SU-DHL-6 (cell line): ENCODE measurements around the gene RNF157.

ENCODE experiments used
- H2AFZ ChIP-seq: fragments of 200-600 bp; sonication (generic); 2 replicates; pipeline ENCODE4 v1.6.1; 2014; ENCODE audit warnings: low read depth, mild to moderate bottlenecking, moderate library complexity, mixed read lengths, antibody characterized with exemption, low read length; ENCODE audit not compliant: severe bottlenecking
- H3F3A ChIP-seq: fragments of 200-600 bp; shearing (Covaris generic); 2 replicates; pipeline ENCODE4 v1.6.0; 2016; ENCODE audit warnings: antibody characterized with exemption, mild to moderate bottlenecking; ENCODE audit not compliant: insufficient read depth
- H3K27ac ChIP-seq: fragments of 200-600 bp; sonication (generic); 2 replicates; pipeline ENCODE4 v1.5.1; 2016; ENCODE audit warnings: low read depth, mild to moderate bottlenecking, low read length, moderate library complexity, mixed read lengths
- H3K27me3 ChIP-seq: fragments of 200-600 bp; sonication (generic), shearing (Covaris generic); 2 replicates; pipeline ENCODE4 v1.6.0; 2014; ENCODE audit warnings: mild to moderate bottlenecking, low read length
- H3K36me3 ChIP-seq: fragments of 200-600 bp; sonication (generic); 2 replicates; pipeline ENCODE4 v1.6.1; 2014; ENCODE audit warnings: mild to moderate bottlenecking, low read length, mixed read lengths
- H3K4me2 ChIP-seq: fragments of 300-600, 200-600 bp; shearing (Covaris generic), sonication (generic); 2 replicates; pipeline ENCODE4 v1.6.0; 2014; ENCODE audit warnings: low read length, low read depth, mild to moderate bottlenecking; ENCODE audit not compliant: poor library complexity, severe bottlenecking
- H3K4me3 ChIP-seq: fragments of 200-600 bp; sonication (generic); 2 replicates; pipeline ENCODE4 v1.5.1; 2014; ENCODE audit warnings: antibody characterized with exemption, low read length, mild to moderate bottlenecking, mixed read lengths; ENCODE audit not compliant: insufficient read depth, poor library complexity, severe bottlenecking
- H3K79me2 ChIP-seq: fragments of 200-600 bp; sonication (generic); 2 replicates; pipeline ENCODE4 v1.6.1; 2014; ENCODE audit warnings: mild to moderate bottlenecking, low read length, moderate library complexity; ENCODE audit not compliant: insufficient read depth
- H3K9ac ChIP-seq: fragments of 200-600 bp; sonication (generic); 2 replicates; pipeline ENCODE4 v1.7.0; 2014; ENCODE audit warnings: mild to moderate bottlenecking, low read length
- H3K9me2 ChIP-seq: fragments of 200-600 bp; sonication (generic); replicated peaks from 2 replicates; pipeline ENCODE4 v1.6.1; 2014; ENCODE audit warnings: low read length; ENCODE audit not compliant: insufficient read depth
- H3K9me3 ChIP-seq: fragments of 200-600 bp; sonication (generic); 2 replicates; pipeline ENCODE4 v1.6.1; 2014; ENCODE audit warnings: low read length, mixed read lengths; ENCODE audit not compliant: insufficient read depth
- H4K20me1 ChIP-seq: fragments of 200-600 bp; sonication (generic); 2 replicates; pipeline ENCODE4 v1.6.1; 2014; ENCODE audit warnings: low read depth, mild to moderate bottlenecking, antibody characterized with exemption, low read length, moderate library complexity, mixed read lengths
- EZH2phosphoT487 ChIP-seq: fragments of 200-600 bp; sonication (generic), shearing (Covaris generic); conservative IDR thresholded peaks from 2 replicates; pipeline ENCODE4 v1.6.1; 2018; ENCODE audit warnings: mild to moderate bottlenecking, antibody characterized with exemption, low read length, moderate library complexity, mixed read lengths
- TF ChIP-seq, protein P1 (sequence below): fragments of 200-600 bp; sonication (generic); IDR thresholded peaks from one replicate; pipeline ENCODE4 v1.5.1; 2017; ENCODE audit warnings: antibody characterized with exemption, mild to moderate bottlenecking, low read length, moderate library complexity; ENCODE audit not compliant: insufficient read depth, poor library complexity, severe bottlenecking

Gene RNF157

DNA sequence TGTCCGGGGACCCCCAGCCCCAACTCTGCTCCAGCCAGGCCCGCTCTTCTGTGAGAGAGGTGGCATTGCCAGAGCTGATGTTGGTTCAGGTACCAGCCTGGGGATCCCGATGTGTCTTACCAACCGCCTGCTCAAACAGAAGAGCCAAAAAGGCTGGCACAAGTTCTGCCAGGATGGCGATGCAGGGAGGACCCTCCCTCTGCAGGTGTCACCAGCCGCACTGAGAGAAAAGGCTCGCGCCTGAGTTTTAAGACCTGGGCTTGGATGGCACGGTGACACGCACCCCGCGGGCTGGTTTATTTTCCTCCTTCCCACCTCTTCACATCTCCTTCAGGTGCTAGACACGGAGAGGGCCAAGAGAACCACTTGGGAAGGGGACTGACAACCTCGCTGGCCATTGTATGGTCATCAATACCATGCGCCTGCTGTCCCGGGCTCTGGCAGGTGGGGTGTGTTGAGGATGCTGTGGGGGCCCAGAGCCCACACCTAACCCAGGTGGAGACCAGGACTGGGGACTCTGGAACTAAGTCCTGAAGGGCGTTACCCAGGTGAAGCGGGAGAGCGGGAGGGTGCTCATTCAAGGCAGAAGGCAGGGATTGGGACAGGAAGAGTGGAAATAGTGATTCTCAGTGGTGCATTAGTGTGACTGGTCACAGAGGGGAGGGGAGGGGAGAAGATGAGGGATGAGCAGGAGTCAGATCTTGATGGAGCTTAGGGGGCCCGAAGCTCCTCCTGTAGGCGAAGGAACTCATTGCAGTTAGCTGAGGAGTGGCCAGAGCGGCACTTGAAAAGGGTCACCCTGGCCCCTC lies 115.5 kb downstream of the RNF157 start:
- H3K27ac ChIP-seq, result no peak overlapping the region
- H3K9me3 ChIP-seq, result no peaks in the 10 kb centered on the region
- no peaks in the 10 kb centered on the region for H4K20me1 ChIP-seq
- no peaks in the 10 kb centered on the region for H3K36me3 ChIP-seq
- no peaks in the 10 kb centered on the region for H3F3A ChIP-seq
- H3K4me3 ChIP-seq, result no peak overlapping the region
- no peaks in the 10 kb centered on the region for H3K9me2 ChIP-seq
- no peaks in the 10 kb centered on the region for H3K27me3 ChIP-seq
- no peak overlapping the region for H2AFZ ChIP-seq
- no peak overlapping the region for H3K9ac ChIP-seq
- H3K4me2 ChIP-seq, result no peak overlapping the region
- H3K79me2 ChIP-seq, result no peaks in the 10 kb centered on the region
- TF ChIP-seq EZH2phosphoT487, result no peak
- TF ChIP-seq, protein P1, sequence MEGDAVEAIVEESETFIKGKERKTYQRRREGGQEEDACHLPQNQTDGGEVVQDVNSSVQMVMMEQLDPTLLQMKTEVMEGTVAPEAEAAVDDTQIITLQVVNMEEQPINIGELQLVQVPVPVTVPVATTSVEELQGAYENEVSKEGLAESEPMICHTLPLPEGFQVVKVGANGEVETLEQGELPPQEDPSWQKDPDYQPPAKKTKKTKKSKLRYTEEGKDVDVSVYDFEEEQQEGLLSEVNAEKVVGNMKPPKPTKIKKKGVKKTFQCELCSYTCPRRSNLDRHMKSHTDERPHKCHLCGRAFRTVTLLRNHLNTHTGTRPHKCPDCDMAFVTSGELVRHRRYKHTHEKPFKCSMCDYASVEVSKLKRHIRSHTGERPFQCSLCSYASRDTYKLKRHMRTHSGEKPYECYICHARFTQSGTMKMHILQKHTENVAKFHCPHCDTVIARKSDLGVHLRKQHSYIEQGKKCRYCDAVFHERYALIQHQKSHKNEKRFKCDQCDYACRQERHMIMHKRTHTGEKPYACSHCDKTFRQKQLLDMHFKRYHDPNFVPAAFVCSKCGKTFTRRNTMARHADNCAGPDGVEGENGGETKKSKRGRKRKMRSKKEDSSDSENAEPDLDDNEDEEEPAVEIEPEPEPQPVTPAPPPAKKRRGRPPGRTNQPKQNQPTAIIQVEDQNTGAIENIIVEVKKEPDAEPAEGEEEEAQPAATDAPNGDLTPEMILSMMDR, result no peak

DNA sequence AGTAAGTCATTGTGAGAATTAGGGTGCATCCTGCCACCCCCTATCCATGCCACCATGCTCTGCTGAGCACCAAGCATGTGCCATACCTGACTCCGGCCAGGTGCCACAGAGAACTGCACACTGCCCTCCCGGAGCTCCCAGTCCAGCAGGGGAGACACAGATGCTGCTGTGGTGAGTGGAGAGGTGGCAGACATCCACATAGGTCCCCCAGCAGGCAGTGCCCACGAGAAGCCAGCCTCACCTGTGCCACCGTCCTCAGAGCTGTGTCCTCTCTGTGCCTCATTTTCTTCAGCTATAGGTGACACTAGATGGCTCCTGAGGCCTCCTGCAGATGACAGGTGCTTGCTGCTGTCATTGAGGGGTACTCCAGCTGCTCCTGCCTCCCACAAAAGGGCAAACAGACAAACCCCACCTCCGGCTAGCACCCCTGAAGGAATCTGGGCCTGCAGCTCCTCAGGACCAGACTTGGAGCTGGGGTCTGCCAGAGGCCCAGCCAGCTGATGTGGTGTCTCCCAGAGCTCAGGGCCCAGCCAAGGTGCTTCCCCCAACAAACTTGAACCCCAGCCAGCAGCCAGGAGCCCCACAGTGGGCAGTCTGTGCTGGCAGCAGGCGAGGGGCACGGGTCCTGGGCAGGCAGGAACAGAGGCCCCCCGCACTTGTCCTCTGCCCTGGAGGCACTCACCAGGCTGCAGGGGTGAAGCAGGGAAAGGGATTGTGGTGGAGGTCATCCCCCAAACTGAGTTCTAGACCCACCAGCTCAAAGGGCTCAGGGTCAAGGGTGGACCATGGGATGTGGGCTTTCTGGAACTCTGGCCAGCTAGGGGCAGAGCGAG lies 116.3 kb downstream of the RNF157 start:
- H3K27me3 ChIP-seq, result no peaks in the 10 kb centered on the region
- no peak for TF ChIP-seq EZH2phosphoT487
- TF ChIP-seq, protein P1, result no peak
- H3K79me2 ChIP-seq, result no peaks in the 10 kb centered on the region
- H3K4me2 ChIP-seq, result no peak overlapping the region
- no peak overlapping the region for H3K4me3 ChIP-seq
- no peak overlapping the region for H3K9ac ChIP-seq
- no peak overlapping the region for H3K27ac ChIP-seq
- H3K36me3 ChIP-seq, result no peaks in the 10 kb centered on the region
- no peaks in the 10 kb centered on the region for H4K20me1 ChIP-seq
- H3F3A ChIP-seq, result no peaks in the 10 kb centered on the region
- no peaks in the 10 kb centered on the region for H3K9me2 ChIP-seq
- no peaks in the 10 kb centered on the region for H3K9me3 ChIP-seq
- no peak overlapping the region for H2AFZ ChIP-seq

DNA sequence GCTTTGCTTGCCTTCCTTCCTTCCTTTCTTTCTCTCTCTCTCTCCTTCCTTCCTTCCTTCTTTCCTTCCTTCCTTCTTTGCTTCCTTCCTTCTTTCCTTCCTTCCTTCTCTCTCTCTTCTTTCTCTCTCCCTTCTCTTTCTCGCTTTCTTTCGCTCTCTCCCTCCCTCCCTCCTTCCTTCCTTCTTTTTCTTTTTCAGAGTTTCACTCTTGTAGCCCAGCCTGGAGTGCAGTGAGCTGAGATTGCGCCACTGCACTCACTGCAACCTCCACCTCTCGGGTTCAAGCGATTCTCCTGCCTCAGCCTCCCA lies 117.1 kb downstream of the RNF157 start:
- H3K36me3 ChIP-seq, result no peaks in the 10 kb centered on the region
- H3K4me2 ChIP-seq, result no peak overlapping the region
- no peaks in the 10 kb centered on the region for H3K9me3 ChIP-seq
- no peak overlapping the region for H2AFZ ChIP-seq
- no peaks in the 10 kb centered on the region for H3K79me2 ChIP-seq
- H3K27ac ChIP-seq, result no peak overlapping the region
- H3K9me2 ChIP-seq, result no peaks in the 10 kb centered on the region
- TF ChIP-seq, protein P1, result no peak
- H4K20me1 ChIP-seq, result no peaks in the 10 kb centered on the region
- no peaks in the 10 kb centered on the region for H3F3A ChIP-seq
- H3K27me3 ChIP-seq, result no peaks in the 10 kb centered on the region
- H3K4me3 ChIP-seq, result no peak overlapping the region
- H3K9ac ChIP-seq, result no peak overlapping the region
